NCI-H1048 (cell line): Measurements from ENCODE around the gene NFKBIL1.
"Not testable (repeated sequence)": the region's sequence is repeated elsewhere in the genome, so short reads cannot be mapped to it uniquely, and the experiment has no call there.

Experiments used
- DNase-seq: peaks from one replicate; lab custom pipeline; 2025; lab: John Stamatoyannopoulos, UW

NFKBIL1 gene

GRCh38 chr6:31546958-31547726, at the start of gene NFKBIL1:
Gene NFKBIL1, plus strand, starts transcription at chr6:31547608. Its CDS starts 87 bp downstream, at chr6:31547695.
- DNase-seq = peak; percentile 92

GRCh38 chr6:31498748-31499147, 48.7 kb upstream of the NFKBIL1 start:
- no peak for DNase-seq

DNA sequence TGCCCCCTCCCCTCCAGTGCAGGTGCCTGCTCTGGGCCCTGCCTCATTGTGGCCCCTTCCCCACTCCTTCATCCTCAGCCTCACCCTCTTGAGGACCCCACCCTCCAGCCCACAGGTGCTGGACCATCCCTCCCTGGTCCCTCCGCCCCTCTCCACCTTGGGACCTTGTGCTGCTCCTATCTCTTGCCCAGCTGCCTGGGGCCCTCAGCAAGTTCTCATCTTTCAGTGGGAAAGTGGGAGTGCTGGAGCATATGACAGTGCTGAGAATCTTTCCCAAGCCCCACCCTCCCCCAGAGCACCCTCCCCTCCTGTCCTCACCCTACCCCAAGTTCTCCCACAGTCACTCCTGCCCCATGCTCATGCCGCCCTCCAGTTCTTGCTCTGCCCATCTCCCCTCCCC, 47.8 kb upstream of the NFKBIL1 start:
- not testable (repeated sequence) for DNase-seq

GRCh38 chr6:31502586-31502985, 44.8 kb upstream of the NFKBIL1 start:
- DNase-seq = no peak

- DNase-seq = not testable (repeated sequence)
These were observed 38.4 kb upstream of the NFKBIL1 start for GRCh38 chr6:31509036-31509435.

GRCh38 chr6:31510007-31510406, 37.4 kb upstream of the NFKBIL1 start:
- DNase-seq = no peak

DNA sequence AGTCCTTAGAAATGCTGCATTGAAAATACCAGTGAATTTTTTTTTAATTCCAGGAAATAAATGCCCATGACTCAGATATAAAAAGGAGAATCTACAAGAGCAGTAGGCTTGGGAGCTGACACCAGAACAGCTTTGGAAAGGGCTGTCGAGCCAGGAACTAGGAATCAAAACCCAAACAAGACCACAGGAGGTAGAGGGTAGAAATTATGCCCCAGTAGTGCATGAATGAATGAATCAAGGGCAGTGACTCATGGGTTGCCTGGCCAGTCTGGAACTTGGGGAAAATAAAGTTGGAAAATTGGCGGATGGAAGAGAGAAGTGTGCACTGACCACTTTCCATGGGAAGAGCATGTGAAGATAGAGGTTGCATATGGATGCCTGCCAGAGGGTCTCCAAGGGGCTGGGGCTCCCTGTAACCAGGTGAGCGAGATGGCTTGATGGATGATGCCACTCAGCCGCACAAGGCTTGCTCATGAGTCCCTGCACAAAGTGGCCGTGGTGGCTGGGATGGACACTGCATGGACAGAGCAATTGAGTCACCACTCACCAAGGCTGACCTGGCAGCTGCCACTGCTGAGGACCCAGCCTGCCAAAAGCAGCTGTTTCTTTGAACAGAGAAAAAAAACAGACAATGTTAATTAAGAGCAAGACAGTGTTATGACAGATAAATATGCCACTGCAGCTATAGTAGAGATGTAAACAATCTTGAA, 33.8 kb upstream of the NFKBIL1 start:
- no peak for DNase-seq

GRCh38 chr6:31521835-31522234, 25.6 kb upstream of the NFKBIL1 start:
- DNase-seq = no peak

DNA sequence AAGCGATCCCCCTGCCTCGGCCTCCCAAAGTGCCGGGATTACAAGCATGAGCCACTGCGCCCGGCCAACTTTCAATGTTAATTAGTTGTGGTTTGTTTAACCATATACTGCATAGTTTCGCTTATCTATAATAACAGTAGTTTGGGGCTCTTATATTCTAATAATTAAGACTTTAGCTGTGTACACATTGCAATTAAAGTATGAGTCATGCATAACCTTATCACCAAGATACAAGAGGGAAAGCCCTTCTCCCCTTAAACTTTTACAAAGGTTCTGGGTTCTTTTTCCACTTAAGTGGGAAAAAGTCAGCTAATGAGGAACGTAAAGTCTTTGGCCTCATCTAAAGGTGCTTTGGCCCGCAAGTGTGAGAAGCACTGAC, 21.9 kb upstream of the NFKBIL1 start:
- DNase-seq = no peak

DNA sequence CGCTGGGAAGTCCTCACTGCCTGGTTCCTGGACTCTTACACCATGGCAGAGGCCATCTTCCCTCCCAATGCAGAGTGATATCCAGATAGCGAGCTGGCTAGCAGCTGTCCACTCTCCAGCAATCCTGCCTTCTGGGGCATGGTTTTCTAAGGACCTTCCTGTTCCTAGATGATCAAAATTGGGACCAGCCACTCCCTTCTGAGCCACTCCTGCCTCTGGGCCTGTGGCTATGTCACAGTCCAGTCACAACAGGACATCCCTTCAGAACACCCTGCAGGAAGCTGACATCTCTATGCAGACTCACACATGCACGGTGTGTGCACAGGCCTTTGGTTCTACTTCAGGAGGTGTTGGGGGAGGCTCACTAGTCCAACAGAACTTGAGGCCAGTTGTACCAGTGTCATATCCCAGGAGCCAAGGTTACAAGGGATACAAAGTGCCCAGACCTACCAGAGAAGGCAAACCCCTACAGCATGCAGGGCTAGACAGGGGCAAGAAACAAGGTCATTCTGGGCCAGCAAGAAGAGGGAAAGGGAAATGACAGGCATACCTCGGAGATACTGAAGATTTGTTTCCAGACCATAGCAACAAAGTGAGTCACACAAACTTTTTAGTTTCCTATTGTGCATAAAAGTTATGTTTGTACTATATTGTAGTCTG, 21.3 kb upstream of the NFKBIL1 start:
- no peak for DNase-seq

DNA sequence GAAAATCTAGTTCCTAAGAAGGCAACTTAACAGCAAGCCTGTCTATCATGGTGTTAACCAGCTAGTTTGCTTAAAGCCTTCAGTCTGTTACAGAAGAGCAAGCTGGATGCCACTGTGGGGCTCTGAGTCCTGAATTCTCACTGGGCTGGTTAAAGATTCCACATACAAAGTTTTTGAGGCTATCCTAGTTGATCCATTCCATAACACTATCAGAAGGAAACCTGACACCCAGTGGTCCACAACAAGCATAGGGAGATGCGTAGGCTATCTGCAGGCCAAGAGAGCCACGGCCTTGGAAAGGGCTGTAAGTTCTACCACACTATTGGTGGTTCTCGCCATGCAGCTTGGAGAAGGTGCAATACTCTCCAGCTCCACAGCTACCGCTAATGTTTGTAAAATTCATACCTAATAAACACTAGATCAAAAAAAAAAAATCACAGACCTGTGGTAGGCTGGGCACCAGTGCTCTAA, 19.1 kb upstream of the NFKBIL1 start:
- no peak for DNase-seq

DNA sequence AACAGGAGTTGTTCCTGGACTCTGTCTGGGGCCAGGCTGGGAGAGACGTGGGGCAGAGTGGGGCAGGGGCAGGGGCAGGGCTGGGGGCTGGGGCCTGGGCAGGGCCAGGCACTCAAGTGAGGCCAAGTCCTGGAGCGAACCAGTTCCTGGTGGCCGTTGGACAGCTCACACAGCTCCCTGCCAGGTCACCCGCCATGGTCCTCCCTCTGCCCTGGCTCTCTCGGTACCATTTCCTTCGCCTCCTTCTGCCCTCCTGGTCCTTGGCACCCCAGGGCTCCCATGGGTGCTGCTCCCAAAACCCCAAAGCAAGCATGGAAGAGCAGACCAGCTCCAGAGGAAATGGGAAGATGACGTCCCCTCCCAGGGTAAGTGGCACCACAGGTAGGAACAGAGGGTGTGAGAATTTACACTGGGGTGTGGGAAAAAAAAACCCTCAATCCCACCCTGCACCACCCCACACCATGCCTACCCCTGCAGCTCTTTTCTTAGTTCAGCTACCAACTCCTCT, 18.5 kb upstream of the NFKBIL1 start, which contains the start of gene MCCD1:
Gene MCCD1, plus strand, starts transcription at position 142 of the 508 bp plus-strand sequence. Its CDS starts 53 bp downstream, at position 195.
- no peak for DNase-seq

DNA sequence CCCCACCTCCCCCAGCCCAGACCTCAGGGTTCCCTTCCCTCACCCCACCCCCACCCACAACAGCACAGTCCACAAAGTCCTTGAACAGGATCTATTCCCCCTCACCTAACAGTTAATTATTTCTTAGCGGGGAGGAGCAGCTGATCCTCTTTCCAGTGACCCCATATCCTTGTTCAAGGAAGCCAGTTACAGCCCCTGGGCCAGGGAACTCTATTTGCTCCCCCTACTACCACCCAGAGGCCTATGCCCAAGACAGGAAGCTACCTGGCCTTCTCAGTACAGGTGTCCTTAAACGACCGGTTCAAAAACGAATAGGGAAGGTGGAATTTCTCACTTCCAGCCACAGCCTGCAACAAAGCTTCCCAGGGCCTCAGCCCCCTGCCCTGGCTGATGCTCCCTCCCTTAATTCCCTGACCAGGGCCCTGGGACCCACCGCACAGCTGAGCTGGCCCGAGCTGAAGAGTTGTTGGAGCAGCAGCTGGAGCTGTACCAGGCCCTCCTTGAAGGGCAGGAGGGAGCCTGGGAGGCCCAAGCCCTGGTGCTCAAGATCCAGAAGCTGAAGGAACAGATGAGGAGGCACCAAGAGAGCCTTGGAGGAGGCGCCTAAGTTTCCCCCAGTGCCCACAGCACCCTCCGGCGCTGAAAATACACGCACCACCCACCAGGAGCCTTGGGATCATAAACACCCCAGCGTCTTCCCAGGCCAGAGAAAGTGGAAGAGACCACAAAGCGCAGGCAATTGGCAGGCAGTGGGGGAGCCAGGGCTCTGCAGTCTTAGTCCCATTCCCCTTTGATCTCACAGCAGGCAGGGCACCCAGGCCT, 17.9 kb upstream of the NFKBIL1 start:
- DNase-seq = no peak

GRCh38 chr6:31530659-31531058, 16.7 kb upstream of the NFKBIL1 start:
- DNase-seq = no peak

GRCh38 chr6:31531162-31531561, 16.2 kb upstream of the NFKBIL1 start:
- no peak for DNase-seq

DNA sequence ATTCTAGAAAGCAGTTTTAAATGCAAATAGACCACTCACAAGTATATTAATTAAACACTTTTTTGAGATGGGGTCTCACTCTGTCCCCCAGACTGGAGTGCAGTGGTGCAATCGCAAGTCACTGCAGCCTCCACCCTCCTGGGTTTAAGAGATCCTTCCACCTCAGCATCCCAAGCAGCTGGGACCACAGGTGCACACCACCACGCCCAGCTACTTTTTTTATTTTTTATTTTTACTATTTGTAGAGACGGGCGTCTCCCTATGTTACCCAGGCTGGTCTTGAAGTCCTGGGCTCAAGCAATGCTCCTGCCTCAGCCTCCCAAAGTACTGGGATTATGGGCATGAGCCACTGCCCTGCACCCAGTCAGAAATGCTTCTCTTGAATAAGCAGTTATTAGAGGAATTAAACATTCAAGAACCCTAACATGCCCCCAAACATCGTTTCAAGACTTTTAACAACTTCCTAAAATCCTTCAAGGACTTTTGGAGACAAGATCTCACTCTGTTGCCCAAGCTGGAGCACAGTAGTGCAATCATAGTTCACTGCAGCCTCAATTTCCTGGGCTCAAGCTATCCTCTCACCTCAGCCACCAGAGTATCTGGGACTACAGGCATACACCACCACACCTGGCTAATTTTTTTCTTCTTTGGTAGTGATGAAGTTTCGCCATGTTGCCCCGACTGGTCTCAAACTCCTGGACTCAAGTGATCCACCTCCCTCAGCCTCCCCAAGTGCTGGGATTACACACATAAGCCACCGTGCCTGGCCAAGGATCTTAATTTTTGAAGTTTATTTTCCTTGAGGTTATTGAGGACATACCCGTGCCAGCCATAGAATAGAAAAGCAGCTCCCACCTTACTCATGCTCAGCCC, 15.4 kb upstream of the NFKBIL1 start:
- DNase-seq = no peak

DNA sequence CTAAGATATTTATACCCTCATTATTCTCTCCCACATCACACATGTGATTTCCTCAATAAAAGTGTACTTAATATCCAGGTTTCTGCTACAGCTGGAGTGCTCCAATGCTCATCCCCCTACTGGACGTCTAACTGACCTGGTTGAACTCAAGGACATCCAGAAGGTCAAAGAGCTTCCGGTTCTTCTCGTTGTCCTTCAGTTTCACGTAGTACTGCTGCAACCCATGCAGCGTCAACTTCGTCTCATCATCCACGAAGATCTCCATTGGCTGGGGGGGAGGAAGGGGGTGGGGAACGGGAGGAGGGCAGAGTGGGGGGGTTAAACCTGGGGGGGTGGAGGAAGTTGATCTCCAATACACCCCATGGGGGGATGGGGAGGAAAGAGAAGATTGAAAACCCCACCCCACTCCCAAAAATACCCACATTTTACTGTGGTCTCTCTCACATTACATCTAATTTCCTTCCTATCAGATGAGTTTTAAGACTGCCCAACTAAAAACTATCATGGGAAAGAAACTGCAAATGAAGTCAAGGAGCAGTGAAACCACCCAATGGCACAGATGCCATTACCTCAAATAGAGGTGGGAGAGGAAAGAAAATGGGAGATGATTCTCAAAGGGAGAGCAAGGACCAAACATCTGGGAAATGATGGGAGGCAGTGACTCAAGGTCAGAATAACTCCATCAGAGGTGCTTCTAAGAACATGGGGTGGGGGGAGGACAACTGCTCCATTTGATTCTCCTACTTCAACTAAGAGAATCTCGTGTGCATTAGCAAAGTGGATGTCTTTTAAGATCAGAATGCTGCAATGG, 14.6 kb upstream of the NFKBIL1 start:
- no peak for DNase-seq

GRCh38 chr6:31533455-31533841, 14.0 kb upstream of the NFKBIL1 start:
- no peak for DNase-seq

GRCh38 chr6:31534011-31534410, 13.4 kb upstream of the NFKBIL1 start:
- no peak for DNase-seq

GRCh38 chr6:31534521-31535040, 12.8 kb upstream of the NFKBIL1 start:
- DNase-seq = no peak
